HFFc6 (cell line): ENCODE data around the gene OR6N1. TPM values are rescaled to one million over a fixed set of nuclear protein-coding genes. Genes with fewer than 3 reads are reported as not detected.

Experiments used
- DNase-seq: peaks from one replicate; pipeline ENCODE4 v3.0.0-alpha.2; 2018
- H3K27ac Mint-ChIP-seq: 2 replicates; pipeline ENCODE4 v1.8.0; 2020; ENCODE audit warnings: mild to moderate bottlenecking, mixed read lengths
- H3K27me3 Mint-ChIP-seq: 2 replicates; pipeline ENCODE4 v1.8.0; 2021; ENCODE audit warnings: mild to moderate bottlenecking, moderate library complexity, mixed read lengths; ENCODE audit not compliant: insufficient read depth
- H3K36me3 Mint-ChIP-seq: 2 replicates; pipeline ENCODE4 v1.8.0; 2021; ENCODE audit warnings: low read depth, mixed read lengths
- H3K4me1 Mint-ChIP-seq: 2 replicates; pipeline ENCODE4 v1.8.0; 2020; ENCODE audit warnings: low read depth, mixed read lengths
- H3K4me3 Mint-ChIP-seq: 2 replicates; pipeline ENCODE4 v1.8.0; 2020; ENCODE audit warnings: mild to moderate bottlenecking, moderate library complexity, mixed read lengths
- H3K9me3 Mint-ChIP-seq: 2 replicates; pipeline ENCODE4 v1.8.0; 2020; ENCODE audit warnings: mild to moderate bottlenecking, mixed read lengths
- total RNA-seq, 6 experiments: library from RNA; stranded (reverse); fragmentation: NEBNext Ultra II Directional; extraction: Animal tissue kit (Norgen Biotek cat#: 25700); gene quantifications; 2 replicates in 1 of 6; 3 replicates in 5 of 6; pipeline ENCODE4 v1.2.3, GENCODE V29; 2021
- TF ChIP-seq, protein P1 (sequence below): fragments of 200-600 bp; sonication (generic); IDR thresholded peaks from 2 replicates; pipeline ENCODE4 v1.5.0; 2021; ENCODE audit warnings: antibody characterized with exemption, mild to moderate bottlenecking

The OR6N1 gene
- total RNA-seq, 6 experiments from 2014 or later, result not detected

DNA sequence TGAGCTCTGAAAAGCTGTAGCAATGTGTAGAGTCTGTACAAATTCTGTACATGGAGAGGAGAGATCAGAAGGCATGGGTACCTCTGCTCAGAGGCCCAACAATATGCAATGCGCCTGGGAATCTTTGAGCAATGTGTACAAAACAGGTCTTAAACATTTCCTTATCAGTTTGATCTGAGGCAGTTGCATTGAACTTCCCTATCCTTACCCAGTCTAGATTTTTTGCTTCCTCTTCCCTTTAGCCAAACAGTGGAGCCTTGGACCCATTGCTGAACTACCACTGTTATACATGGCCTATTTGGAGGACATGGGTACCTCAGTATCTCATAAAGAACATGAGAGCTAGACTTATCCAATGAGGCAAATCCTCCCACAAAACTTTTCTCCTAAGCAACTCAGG lies 46.6 kb upstream of the OR6N1 start:
- TF ChIP-seq, protein P1, sequence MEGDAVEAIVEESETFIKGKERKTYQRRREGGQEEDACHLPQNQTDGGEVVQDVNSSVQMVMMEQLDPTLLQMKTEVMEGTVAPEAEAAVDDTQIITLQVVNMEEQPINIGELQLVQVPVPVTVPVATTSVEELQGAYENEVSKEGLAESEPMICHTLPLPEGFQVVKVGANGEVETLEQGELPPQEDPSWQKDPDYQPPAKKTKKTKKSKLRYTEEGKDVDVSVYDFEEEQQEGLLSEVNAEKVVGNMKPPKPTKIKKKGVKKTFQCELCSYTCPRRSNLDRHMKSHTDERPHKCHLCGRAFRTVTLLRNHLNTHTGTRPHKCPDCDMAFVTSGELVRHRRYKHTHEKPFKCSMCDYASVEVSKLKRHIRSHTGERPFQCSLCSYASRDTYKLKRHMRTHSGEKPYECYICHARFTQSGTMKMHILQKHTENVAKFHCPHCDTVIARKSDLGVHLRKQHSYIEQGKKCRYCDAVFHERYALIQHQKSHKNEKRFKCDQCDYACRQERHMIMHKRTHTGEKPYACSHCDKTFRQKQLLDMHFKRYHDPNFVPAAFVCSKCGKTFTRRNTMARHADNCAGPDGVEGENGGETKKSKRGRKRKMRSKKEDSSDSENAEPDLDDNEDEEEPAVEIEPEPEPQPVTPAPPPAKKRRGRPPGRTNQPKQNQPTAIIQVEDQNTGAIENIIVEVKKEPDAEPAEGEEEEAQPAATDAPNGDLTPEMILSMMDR, result no peak
- Mint-ChIP-seq H3K4me1 (no peaks in the 10 kb centered on the region), H3K9me3 (peaks cover 33% of the 10 kb centered on the region), H3K36me3 (no peaks in the 10 kb centered on the region), H3K27ac (no peak overlapping the region), H3K27me3 (no peaks in the 10 kb centered on the region), H3K4me3 (no peak overlapping the region)
- DNase-seq, result no peak

DNA sequence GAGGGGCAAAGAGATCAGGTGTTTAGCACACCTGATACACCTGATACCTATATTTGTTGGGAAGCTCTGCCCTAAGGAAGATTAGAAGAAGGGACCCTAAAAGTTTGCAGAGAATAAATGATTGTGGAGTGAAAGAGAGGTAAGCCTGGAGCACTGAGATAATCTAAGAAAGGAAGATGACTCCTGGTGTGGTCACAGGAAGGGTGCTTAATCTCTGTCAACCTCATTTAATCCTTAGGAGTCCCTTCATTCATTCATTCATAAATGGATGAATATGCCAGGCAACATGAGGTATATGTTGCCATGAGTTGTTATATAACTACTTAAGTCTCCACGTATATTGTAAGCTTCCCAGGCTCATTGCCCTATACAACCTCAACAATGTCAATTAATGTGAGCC lies 43.0 kb upstream of the OR6N1 start:
- no peak for DNase-seq
- H3K27me3 Mint-ChIP-seq, result no peaks in the 10 kb centered on the region
- no peak overlapping the region for H3K27ac Mint-ChIP-seq
- H3K4me3 Mint-ChIP-seq, result no peak overlapping the region
- H3K36me3 Mint-ChIP-seq, result no peaks in the 10 kb centered on the region
- TF ChIP-seq, protein P1, result no peak
- no peaks in the 10 kb centered on the region for H3K4me1 Mint-ChIP-seq
- peaks cover 22% of the 10 kb centered on the region for H3K9me3 Mint-ChIP-seq

DNA sequence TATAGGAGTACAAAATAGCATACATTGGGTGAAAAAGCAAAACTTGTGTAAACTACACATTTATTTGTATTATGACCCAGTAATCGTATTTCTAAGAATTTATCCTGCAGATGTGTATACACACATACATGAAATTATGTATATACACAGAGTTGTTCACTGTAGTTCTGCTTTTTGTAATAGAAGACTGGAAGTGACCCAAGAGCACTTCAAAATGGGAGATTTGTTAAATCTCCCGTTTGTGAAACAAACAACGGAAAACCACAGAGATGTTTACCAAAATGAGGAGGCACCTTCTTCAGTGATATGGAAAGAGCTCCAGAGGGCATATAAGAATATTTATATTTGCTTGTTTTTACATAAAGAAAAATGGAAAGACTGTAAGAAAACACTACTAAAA lies 41.2 kb upstream of the OR6N1 start:
- TF ChIP-seq, protein P1, result no peak
- Mint-ChIP-seq H3K9me3 (peaks cover 16% of the 10 kb centered on the region; the same call in 1 of the 2 replicates), H3K36me3 (no peaks in the 10 kb centered on the region)

DNA sequence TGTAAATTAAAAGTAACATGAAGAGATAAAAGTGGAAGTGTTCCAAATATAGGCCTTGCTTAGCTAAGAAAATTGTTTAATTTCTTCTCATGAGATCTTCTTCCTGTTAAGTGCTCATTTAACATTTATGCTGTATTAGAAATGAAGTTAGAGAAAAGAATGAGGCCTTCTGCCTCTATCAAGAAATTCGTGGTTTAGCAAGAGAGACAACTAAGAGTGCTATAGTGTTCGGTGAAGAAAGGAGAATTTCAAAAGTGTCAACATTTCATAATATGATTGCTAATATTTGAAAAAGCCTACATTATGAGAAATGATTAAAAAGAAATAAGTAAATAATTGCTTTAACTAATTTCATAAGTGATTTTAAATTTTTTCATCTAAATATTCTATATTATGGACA lies 40.3 kb upstream of the OR6N1 start:
- no peak for DNase-seq
- Mint-ChIP-seq H3K4me1 (no peaks in the 10 kb centered on the region), H3K27ac (no peak overlapping the region), H3K27me3 (no peaks in the 10 kb centered on the region), H3K9me3 (peaks cover 16% of the 10 kb centered on the region; the same call in 1 of the 2 replicates), H3K36me3 (no peaks in the 10 kb centered on the region), H3K4me3 (no peak overlapping the region)
- TF ChIP-seq, protein P1, result no peak

More for the DNA sequence above, 41.2 kb upstream of the OR6N1 start:
- DNase-seq, result no peak
- H3K4me1 Mint-ChIP-seq, result no peaks in the 10 kb centered on the region
- H3K4me3 Mint-ChIP-seq, result no peak overlapping the region
- no peaks in the 10 kb centered on the region for H3K27me3 Mint-ChIP-seq
- no peak overlapping the region for H3K27ac Mint-ChIP-seq

DNA sequence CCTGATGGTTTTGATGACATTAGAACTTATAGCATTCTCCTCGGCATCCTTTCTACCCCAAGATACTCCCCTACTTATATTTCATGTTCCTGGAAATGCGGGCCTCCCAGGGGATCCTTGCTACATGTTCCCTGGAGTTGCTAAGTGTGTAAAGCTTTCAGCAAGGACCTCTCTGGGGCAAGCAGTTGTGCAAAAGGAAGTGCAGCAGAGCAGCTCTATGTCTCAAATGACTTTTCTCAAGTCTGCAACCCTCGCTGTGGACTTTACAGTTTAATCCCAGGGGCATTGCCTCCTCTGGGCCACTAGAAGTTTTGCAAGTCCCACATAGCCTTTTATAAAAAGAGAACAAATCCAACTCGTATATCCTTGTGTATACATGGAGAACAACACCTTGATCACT lies 38.3 kb upstream of the OR6N1 start:
- peaks cover 7% of the 10 kb centered on the region; the same call in 1 of the 2 replicates for H3K9me3 Mint-ChIP-seq

More for the DNA sequence above, 38.3 kb upstream of the OR6N1 start:
- Mint-ChIP-seq H3K27me3 (no peaks in the 10 kb centered on the region), H3K4me3 (no peak overlapping the region), H3K27ac (no peak overlapping the region), H3K4me1 (no peaks in the 10 kb centered on the region), H3K36me3 (no peaks in the 10 kb centered on the region)
- TF ChIP-seq, protein P1, result no peak
- no peak for DNase-seq
